Esophagus muscularis mucosa (tissue), 4 donors: ENCODE data around the gene CAPN9. TPM values are rescaled to one million over a fixed set of nuclear protein-coding genes. Genes with fewer than 3 reads are reported as not detected.

Experiments
- DNase-seq: peaks from one replicate; pipeline ENCODE4 v3.0.0-alpha.2; 2017; ENCODE audit errors: extremely low spot score
- H3K27ac ChIP-seq, 4 donors: fragments of 200-600 bp; sonication (generic); replicated peaks in 1 of 4; 1 replicate in 3 of 4; 2 replicates in 1 of 4; pipeline ENCODE4 v1.5.1; 2016 to 2019; ENCODE audit warnings: mild to moderate bottlenecking in 1 of 4
- H3K27me3 ChIP-seq, 4 donors: fragments of 200-600 bp; sonication (generic); one replicate each; pipeline versions ENCODE4 v1.5.1 to v1.6.0; 2016 to 2019
- H3K36me3 ChIP-seq, 4 donors: fragments of 200-600 bp; sonication (generic); one replicate each; pipeline ENCODE4 v1.5.1; 2016 to 2019
- H3K4me1 ChIP-seq, 4 donors: fragments of 200-600 bp; sonication (generic); one replicate each; pipeline ENCODE4 v1.5.1; 2016 to 2019
- H3K4me3 ChIP-seq, 4 donors: fragments of 200-600 bp; sonication (generic); 1 replicate in 2 of 4; 2 replicates in 2 of 4; pipeline ENCODE4 v1.5.1; 2016 to 2019; ENCODE audit warnings: mild to moderate bottlenecking in 4 of 4, moderate library complexity in 1 of 4
- H3K9me3 ChIP-seq, 4 donors: fragments of 200-600 bp; sonication (generic); 1 replicate in 3 of 4; 2 replicates in 1 of 4; pipeline ENCODE4 v1.5.1; 2016 to 2019
- CTCF ChIP-seq, 3 experiments: fragments of 200-600 bp in 2 of 3; fragments of 450-650 bp in 1 of 3; sonication (generic) in 2 of 3; IDR thresholded peaks; one replicate each; pipeline ENCODE4 v1.5.1; 2017 to 2019; ENCODE audit warnings: antibody characterized with exemption in 3 of 3, mild to moderate bottlenecking in 2 of 3, moderate library complexity in 1 of 3
- EP300 ChIP-seq: sonication (generic); formaldehyde crosslinking; IDR thresholded peaks from one replicate; pipeline ENCODE4 v1.6.1; 2017; ENCODE audit warnings: antibody characterized with exemption
- POLR2A ChIP-seq: fragments of 450-650 bp; IDR thresholded peaks from one replicate; pipeline ENCODE4 v1.6.1; 2017; ENCODE audit warnings: antibody characterized with exemption, moderate library complexity, mild to moderate bottlenecking, low read depth
- POLR2AphosphoS5 ChIP-seq, 2 donors: sonication (generic); formaldehyde crosslinking; IDR thresholded peaks; one replicate each; pipeline ENCODE4 v1.6.1; 2017; ENCODE audit warnings: antibody characterized with exemption in 2 of 2
- WGBS: methylation state at CpG from one replicate; pipeline ENCODE4 v1.1.5; 2018; 5-methylcytosine and 5-hydroxymethylcytosine counted together
- intact Hi-C: fragments of 100-400 bp; cut with DNase I; formaldehyde crosslinking; loops from one replicate; pipeline ENCODE4 v1.15.1; 2023
- total RNA-seq, 4 donors: library from RNA; depleted of rRNA; stranded (reverse); fragments of >200 nt; gene quantifications; one replicate each; pipeline versions ENCODE4 v1.1.0 to v1.2.1, GENCODE V29; 2016

CAPN9 gene
- total RNA-seq, 4 donors from 2014 or later, result not detected

- intact Hi-C loops, result no loop called here
- Histone ChIP-seq H3K4me1 (no peaks in the 10 kb centered on the region), H3K9me3 (no peaks in the 10 kb centered on the region), H3K27ac (no peak overlapping the region), H3K27me3 (peaks cover 0 to 11% (median 0%) of the 10 kb centered on the region in 4 donors), H3K4me3 (no peak overlapping the region), H3K36me3 (no peaks in the 10 kb centered on the region)
- no peak for DNase-seq
- 75% methylated on average over 5 of the region's 5 CpGs for WGBS
- TF ChIP-seq CTCF (IDR thresholded peaks at IDR 0.05), result no peak
- TF ChIP-seq EP300, result no peak
- TF ChIP-seq POLR2AphosphoS5 (IDR thresholded peaks at IDR 0.05), result no peak
- no peak for TF ChIP-seq POLR2A
These were observed 2.8 kb upstream of the CAPN9 start for GRCh38 chr1:230744382-230744781.

- 71% methylated on average over 3 of the region's 3 CpGs for WGBS
- intact Hi-C loops, result no loop called here
- H3K27me3 ChIP-seq, result peaks cover 0 to 11% (median 0%) of the 10 kb centered on the region in 4 donors
- H3K27ac ChIP-seq, result no peak overlapping the region
- no peaks in the 10 kb centered on the region for H3K36me3 ChIP-seq
- TF ChIP-seq EP300 (no peak), CTCF (IDR thresholded peaks at IDR 0.05) (no peak), POLR2A (no peak), POLR2AphosphoS5 (IDR thresholded peaks at IDR 0.05) (no peak)
- H3K9me3 ChIP-seq, result no peaks in the 10 kb centered on the region
- DNase-seq, result no peak
- H3K4me1 ChIP-seq, result no peaks in the 10 kb centered on the region
- H3K4me3 ChIP-seq, result no peak overlapping the region
These were observed 2.1 kb upstream of the CAPN9 start for GRCh38 chr1:230745071-230745470.

GRCh38 chr1:230746617-230747016 lies 571 bp upstream of the CAPN9 start:
- Histone ChIP-seq H3K27me3 (peaks cover 0 to 11% (median 0%) of the 10 kb centered on the region in 4 donors), H3K36me3 (no peaks in the 10 kb centered on the region), H3K9me3 (no peaks in the 10 kb centered on the region), H3K27ac (no peak overlapping the region), H3K4me3 (no peak overlapping the region), H3K4me1 (no peaks in the 10 kb centered on the region)
- DNase-seq, result no peak
- 87% methylated on average over 4 of the region's 4 CpGs for WGBS
- TF ChIP-seq CTCF (IDR thresholded peaks at IDR 0.05), result no peak
- TF ChIP-seq POLR2A, result no peak
- TF ChIP-seq EP300, result no peak
- no peak for TF ChIP-seq POLR2AphosphoS5 (IDR thresholded peaks at IDR 0.05)
- intact Hi-C loops, result no loop called here

- TF ChIP-seq CTCF (IDR thresholded peaks at IDR 0.05) (no peak), EP300 (no peak), POLR2A (no peak)
- Histone ChIP-seq H3K27ac (no peak overlapping the region), H3K9me3 (no peaks in the 10 kb centered on the region), H3K4me1 (peaks cover 0 to 3% (median 1%) of the 10 kb centered on the region in 4 donors), H3K27me3 (peaks cover 0 to 11% (median 0%) of the 10 kb centered on the region in 4 donors), H3K4me3 (no peak overlapping the region), H3K36me3 (no peaks in the 10 kb centered on the region)
- no peak for DNase-seq
- WGBS, result 88% methylated on average over 12 of the region's 16 CpGs
- intact Hi-C loops, result no loop called here
These were observed 957 bp downstream of the CAPN9 start for GRCh38 chr1:230747890-230748800.
